Right lobe of liver (tissue), 4 donors: ENCODE measurements around the gene CDK5RAP1.
"Not testable (repeated sequence)": the region's sequence is repeated elsewhere in the genome, so short reads cannot be mapped to it uniquely, and the experiment has no call there.

Source experiments
- POLR2A ChIP-seq: fragments of 450-650 bp; IDR thresholded peaks from one replicate; pipeline ENCODE4 v1.6.1; 2017; ENCODE audit warnings: antibody characterized with exemption, mild to moderate bottlenecking
- TF ChIP-seq, protein P1 (sequence below), 4 donors: fragments of 200-600 bp in 3 of 4; fragments of 450-650 bp in 1 of 4; IDR thresholded peaks; one replicate each; pipeline versions ENCODE4 v1.5.1 to v1.8.0; 2016 to 2022; ENCODE audit warnings: antibody characterized with exemption in 4 of 4, mild to moderate bottlenecking in 2 of 4
- donor health status: DM: no; HTN: no; CAD: no.
- donor health status: DM: no; HTN: no; CAD: no.
- donor health status: DM: no; HTN: yes; CAD: no.

DNA sequence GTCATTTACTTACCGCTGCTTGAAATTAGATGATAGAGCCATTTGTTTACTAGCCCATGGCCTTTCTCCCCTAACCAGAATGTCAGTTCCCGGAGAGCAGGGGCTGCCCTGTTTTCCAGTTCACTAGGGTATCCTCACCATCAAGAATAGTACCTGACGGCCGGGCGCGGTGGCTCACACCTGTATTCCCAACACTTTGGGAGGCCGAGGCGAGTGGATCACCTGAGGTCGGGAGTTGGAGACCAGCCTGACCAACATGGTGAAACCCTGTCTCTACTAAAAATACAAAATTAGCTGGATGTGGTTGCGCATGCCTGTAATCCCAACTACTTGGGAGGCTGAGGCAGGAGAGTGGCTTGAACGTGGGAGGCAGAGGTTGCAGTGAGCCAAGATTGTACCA, 22.6 kb upstream of the CDK5RAP1 start:
- TF ChIP-seq, protein P1, sequence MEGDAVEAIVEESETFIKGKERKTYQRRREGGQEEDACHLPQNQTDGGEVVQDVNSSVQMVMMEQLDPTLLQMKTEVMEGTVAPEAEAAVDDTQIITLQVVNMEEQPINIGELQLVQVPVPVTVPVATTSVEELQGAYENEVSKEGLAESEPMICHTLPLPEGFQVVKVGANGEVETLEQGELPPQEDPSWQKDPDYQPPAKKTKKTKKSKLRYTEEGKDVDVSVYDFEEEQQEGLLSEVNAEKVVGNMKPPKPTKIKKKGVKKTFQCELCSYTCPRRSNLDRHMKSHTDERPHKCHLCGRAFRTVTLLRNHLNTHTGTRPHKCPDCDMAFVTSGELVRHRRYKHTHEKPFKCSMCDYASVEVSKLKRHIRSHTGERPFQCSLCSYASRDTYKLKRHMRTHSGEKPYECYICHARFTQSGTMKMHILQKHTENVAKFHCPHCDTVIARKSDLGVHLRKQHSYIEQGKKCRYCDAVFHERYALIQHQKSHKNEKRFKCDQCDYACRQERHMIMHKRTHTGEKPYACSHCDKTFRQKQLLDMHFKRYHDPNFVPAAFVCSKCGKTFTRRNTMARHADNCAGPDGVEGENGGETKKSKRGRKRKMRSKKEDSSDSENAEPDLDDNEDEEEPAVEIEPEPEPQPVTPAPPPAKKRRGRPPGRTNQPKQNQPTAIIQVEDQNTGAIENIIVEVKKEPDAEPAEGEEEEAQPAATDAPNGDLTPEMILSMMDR (IDR thresholded peaks at IDR 0.05): not testable (repeated sequence)
- TF ChIP-seq POLR2A: not testable (repeated sequence)
